Activated CD8-positive, alpha-beta memory T cell treated with anti-CD3 and anti-CD28 coated beads for 24 hours (primary cell): ENCODE measurements around the gene CD99.

Experiments
- DNase-seq: peaks from one replicate; pipeline ENCODE4 v3.0.0-alpha.2; 2020

CD99 gene

DNA sequence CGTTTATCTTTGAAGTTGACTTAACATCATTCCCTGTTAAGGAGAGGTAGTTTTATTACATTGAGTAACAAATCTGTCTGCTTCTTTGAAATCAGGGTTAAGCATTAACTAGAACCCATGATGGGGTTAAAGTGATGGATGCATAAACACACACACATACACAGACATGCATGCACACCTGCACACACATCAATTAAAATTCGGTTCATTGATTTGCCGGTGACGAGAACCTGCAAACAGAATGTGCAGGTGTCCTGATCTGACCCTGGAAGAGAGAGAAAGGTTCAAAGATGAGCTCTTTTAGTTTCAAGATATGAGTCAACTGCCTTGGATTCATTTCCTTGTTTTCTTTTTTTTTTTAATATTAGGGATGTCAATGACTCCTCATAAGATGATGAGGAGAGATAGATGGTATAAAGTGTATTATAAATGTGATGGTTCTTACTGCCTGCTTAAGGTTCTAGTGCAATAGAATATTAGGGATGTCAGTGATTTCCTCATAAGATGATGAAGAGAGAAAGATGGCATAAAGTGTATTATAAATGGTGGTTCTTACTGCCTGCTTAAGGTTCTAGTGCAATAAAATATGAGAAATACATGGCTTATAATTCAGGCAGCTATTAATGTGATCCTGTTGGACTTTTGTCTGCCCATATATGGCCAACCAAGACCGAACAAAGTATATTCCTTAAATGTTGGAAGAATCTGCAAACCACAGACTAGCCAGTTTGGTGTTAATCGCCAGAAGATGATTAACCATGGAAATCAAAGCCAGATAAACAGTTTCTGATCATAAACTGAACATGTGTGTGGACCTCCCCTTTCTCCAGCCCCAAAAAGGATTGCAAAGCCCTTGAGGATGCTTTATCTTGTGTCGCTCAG lies 14.1 kb upstream of the CD99 start:
- no peak for DNase-seq

DNA sequence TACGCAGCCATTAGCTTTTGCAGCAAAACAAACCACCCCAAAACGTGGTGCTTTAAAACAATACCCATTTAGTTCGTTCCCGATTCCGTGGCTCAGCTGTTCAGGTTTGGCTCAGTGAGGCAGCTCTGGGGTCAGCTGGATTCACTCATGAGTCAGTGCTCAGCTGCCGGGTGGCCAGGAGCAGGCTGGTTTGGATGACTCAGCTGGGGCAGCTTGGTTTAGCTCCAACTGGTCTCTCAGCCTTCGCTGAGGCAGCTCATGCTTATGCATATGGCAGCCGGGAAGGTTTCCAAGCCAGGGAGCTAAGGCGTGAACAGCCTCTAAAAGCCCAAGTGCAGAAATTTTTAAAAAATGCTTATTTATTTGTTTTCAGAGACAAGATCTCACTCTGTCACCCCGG lies 13.3 kb upstream of the CD99 start:
- DNase-seq, result no peak

DNA sequence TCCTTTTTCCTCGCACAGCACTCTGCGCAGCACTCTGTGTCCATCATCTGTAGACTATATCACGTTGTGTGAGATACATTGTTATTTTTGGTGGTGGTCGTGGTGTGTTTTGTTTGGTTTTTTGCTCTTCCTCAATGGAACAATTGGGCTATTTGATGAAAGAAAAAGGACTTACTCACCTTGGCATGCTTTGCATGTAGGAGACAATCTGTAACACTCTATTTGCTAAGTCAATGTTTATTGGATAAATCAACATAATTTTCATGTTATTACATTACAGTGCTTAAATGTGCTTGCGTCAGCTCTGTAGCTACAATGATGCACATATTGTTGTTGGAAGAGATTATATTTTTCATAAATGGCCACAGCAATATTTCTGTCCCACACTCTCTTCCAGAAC lies 12.5 kb upstream of the CD99 start:
- no peak for DNase-seq

DNA sequence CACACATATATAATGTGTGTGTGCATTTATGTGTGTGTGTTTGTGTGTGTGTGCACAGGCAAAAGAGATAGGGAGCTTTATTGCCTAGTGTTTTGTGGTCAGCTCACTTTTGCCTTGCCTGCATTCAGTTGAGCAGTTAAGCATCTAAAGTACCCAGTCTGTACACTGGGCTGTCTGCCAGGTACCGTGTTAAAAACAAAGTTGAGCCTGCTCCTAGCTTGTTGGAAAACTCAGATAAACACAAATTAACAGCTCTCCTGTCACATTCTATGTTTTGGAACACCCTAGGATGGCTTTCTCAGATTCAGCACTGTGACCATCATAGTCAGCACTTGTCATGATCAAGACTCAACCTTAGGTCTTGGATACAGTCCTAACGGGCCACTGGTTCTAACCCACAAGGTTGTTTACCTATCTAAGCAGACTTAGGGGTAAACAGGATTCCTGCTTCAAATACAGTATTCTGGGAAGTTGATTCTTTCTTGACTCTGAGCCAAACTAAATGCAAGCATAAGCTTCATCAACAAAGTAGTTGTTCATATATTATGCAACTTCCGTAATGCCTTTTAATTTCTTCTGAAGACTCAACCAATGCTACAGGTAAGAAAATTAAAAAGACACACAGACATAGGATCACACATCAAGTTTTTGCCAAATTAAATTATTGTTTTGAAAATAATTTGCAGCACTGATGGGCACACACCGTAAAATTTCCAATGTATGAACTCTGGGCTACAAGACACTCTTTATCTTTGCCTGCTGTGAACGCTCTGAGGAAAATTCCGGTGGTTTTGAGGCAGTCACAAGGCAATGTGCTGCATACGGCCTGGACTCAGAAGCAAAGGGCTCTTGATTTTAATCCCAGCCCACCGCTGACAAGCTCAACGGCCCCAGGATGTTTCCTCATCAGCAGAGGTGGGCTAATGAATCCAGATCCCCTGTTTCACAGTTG lies 11.3 kb upstream of the CD99 start:
- no peak for DNase-seq

DNA sequence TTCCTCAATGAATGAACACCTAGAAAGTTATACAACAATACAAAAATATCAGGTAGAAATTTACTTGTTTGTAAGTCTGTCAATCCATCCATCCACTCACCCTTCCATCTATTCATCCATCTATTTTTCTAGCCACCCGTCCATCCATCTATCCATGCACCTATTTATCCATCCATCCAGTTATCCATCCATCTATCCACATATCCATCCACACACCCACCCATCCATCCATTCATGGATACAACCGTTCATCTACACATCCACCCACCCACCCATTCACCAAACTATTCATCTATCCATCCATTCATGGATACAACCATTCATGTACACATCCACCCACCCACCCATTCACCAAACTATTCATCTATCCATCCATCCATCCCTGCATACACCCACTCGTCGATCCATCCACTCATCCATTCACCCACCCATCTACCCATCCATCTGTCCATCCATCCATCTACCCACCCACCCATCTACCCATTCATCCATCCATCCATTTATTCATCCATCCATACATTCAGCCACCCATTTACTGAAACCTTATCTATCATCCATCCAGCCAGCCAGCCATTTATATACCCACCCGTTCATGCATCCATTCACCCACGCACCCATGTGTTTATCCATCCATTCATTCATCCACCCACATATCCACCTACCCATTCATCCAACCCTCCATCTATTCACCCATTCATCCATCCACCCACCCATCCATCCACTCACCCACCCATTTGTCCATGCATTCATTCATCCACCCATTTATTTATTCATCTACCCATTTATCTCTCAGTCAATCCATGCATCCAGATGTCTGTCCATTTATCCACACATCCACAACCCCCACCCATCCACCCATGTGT lies 10.4 kb upstream of the CD99 start:
- DNase-seq, result no peak

DNA sequence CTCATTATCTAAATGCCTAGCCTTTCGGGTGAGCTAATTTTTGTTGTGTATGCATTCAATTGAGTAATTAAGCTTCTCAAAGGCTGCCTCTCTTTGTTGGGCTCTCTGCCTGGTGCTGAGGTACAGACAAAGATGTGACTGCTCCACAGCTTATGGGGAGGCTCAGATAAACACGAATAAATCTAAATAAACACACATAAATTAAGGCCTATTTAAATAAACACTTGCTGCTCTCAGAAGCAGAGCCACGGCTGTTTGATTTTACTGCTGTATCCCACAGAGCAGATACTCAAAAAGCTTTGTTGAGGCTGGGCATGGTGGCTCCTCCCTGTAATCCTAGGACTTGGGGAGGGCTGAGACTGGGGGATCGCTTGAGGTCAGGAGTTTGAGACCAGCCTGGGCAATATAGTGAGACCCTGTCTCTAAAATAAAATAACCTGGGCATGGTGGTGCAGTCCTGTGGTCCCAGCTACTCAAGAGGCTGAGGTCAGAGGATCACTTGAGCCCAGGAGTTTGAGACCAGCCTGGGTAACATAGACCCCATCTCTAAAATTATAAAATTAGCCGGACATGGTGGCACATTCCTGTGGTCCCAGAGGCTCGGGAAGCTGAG lies 8.4 kb upstream of the CD99 start:
- no peak for DNase-seq

DNA sequence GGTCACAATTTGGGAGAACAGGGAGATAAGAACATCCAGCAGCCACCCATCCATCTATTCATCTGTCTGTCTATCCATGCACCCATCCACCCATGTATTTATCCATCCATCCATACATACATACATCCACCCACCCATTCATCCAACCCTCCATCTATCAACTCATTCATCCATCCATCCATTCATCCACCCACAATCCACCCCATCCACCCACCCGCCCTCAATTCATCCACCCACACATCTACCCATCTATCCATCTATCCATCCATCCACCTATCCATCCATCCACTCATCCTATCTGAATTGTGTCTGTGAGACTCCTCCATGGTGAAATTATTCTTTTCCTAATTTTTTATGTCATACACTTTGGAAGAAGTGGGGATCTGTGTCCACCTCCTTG lies 6.8 kb upstream of the CD99 start:
- no peak for DNase-seq

DNA sequence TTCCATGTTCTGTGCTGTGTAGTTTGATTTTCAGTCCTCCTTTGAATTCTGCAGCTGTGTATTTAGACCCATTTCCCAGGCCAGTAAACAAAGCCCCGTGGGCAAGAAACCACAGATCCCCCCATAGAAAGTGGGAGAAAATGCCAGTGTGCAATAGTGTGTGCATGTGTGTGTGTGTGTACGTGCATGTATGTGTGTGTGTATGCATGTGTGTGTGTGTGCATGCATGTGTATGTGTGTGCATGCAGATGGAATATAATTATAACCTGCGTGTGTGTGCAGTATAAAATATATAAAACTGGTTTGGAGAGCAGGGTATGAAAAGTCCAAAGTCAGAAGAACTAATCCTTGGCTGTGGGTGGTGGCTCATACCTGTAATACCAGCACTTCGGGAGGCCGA lies 5.2 kb upstream of the CD99 start:
- DNase-seq, result no peak

DNA sequence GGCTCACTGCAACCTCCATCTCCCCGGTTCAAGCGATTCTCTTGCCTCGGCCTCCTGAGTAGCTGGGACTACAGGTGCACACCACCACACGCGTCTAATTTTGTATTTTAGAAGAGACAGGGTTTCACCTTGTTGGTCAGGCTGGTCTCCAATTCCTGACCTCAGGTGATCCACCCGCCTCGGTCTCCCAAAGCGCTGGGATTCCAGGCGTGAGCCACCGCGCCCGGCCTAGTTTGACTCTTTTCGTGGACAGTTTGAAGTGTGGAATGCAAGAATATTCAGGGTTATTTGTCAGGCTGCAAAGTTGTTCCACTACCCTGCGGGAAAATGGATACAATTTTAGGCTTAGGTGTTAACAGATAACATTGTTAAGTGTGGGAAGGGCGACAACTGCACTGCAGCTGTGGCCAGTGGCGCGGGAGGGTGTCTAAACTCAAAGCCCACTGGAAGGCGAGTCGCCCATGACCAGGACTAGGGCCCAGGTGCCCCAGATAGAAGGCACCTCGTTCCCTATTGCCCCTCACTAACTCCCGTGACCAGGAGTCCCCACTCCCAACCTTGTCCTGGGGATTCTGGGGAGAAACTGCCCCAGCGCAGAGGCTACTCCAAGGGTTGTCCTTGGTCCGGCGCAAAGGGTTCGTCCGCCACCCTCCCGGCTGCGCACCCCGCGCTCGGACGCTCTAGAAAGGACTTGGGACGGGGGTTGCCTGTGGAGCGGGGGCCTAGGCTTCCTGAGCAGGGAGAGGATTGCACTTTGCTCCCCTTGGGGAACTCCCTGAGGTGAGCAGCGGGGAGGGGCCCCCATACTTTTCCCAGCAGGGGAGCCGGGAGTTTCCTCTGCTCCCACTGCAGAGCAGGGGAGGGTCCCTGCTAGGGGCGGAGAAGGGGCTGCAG lies 1.1 kb upstream of the CD99 start:
- DNase-seq, result no peak

DNA sequence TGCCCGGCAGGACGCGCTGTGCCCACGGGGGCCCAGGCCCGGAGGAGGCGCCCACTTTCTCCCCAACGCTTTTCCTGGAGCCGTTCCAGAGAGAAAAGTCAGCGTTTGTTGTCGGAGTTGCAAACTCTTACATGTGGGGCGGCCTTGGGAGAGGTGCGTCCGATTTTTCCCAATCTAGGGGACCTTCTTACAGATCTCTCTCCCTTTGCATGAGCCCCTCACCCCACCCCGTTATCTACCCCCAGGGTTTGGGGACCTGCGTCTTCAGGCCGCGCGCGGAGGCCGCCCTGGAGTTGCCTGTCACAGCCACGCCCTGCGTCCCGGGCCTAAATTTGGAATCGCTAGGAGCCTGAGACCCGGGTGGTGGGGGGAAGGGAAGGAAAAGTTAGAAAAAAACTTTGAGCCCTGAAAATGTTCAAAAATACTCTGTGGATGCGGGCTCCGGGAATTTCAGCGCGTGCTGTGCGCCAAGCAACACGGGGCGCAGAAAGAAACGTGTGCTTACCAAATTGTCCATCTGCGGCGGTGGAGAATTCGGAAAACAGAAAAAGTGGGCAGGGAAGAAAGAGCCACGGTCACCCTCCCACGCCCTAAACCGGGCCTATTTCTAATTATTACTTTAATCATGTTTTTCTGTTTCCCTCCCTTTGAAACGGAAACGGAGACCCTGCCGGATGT lies 587 bp downstream of the CD99 start:
- DNase-seq, result no peak

DNA sequence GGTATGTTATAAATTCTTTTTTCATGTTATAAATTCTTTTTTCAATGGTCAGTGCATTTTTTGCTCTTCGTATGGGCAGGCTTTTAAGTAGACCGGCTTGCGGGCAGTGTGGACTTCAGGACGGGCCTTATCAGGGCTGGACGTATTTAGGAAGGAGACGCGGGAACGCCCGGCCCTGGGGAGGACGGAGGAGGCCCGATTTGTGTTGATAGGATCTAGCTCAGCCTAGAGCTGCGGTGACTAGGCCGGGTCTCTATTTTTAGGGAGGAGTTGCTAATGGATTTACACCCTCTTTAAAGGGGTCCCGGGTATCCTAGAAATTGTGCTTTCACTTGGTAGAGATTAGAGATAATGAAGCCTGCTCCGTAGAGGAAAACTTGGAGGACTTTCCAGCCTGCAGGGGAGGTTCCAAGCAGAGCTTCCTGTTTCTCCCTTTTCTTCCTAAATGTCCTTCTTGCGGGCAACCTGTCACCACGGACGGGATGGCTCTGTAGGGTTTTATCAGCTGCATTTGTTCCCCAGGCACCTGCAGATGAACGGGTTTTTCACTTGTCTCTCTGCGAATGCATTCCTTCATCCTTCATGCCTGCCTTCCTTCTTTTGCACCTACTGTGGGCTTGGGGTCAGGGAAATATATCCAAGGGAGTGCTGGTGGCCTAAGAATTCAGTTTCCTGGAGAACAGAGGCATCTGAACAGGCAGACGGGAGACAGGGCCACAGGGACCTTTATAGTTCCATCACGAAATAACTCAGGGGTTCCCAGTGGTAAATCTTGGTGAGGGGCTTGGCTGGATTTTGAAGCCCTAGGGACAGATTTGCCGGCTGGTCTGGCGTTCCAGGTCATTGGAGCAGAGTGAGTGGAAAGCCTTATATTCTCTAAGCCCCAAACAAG lies 1.4 kb downstream of the CD99 start:
- no peak for DNase-seq

DNA sequence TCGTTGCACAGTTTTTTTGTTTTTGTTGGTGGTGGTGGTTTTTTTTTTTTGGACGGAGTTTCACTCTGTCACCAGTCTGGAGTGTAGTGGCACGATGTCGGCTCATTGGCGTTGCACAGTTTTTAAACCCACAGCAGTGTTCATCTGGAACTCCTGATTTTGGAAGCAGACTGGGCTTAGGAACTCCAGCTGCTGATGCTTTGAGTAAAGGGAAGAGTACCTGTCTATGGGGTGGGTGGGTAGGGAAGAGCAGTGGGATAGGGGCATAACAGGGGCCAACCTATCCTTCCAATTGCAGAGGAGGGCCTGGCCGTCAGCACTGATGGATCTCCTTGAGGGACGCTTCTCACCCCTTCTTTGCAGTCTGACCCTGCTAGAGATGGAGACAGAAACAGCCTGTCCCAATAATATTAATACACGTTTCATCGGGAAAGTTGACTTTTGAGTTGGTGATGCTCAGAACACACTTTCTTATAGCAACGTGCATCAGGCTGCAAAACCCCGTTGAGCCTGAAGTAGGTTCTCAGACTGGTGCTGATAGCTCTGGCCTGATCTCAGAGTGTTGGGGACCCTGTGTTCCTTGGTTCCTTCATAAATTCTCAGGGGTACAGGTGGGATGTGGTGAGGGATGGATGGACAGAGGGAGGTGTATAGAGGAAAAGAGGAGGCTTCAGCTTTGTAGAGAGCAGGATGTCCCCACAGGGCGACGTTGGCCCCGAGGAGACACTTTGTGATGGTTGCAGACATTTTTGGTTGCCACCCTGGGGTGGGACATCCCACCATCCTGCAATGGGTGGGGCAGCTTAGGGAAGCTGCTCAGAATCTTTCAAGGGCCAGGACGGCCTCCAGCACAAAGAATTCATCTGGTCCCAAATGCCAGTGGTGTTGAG lies 2.3 kb downstream of the CD99 start:
- no peak for DNase-seq

DNA sequence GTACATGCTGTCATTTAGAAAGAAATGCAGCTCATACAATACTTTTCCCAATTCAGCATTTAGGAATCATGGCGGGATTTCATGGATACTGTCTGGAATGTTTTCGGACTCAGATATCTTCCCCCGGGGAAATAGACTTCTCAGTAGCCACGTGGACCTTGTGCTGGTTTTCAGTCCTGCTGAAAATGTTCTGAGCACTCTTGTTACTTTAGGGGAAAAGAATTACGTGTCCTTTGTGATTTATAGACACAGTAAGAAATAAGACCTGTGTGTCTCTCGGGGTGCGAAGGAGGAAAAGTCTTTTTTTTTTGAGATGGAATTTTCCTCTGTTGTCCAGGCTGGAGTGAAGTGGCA lies 3.8 kb downstream of the CD99 start:
- DNase-seq, result no peak

DNA sequence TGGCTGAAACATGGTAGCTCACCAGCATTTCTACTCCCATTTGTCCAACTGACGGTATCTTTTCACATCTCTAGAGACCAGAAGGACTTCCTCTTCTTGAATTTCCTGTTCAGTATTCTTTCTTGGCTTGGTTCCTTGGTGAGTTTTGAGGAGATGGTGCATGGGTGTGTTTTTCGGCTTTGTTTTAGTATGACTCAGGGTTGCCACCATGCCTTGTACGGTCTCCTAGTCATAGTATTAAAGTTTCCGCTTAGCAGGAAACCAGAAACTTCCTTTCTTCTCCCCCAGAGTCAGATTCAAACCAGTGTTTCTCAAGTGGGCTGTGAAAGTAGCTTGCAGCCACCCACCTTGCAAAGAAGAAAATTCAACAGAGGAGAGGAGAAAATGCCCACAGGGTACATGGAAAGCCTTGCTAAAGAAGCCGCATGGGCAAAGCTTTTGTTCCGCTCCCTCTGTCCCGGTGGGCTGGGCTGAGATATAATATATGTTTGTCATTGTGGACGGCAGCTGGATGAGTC lies 5.7 kb downstream of the CD99 start:
- peak; percentile 81 for DNase-seq

DNA sequence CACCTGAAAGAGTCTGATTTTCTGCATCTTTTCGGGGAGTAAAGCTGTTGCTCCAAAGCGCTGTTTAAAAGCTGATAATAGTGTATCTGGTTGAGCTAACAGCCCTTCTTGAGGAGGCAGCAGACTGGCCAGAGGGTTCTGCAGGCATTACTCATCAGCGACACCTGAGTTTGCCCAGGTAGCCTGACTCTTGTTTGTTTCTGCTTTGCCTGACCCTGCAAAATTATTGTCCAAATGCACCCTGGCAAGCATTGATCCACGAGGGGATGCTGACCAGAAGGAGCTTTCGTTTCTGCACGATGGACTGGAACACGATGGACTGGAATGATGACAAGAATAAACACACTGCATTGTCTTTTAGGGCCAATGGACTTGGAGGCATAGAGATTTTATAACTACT lies 6.2 kb downstream of the CD99 start:
- DNase-seq, result no peak

DNA sequence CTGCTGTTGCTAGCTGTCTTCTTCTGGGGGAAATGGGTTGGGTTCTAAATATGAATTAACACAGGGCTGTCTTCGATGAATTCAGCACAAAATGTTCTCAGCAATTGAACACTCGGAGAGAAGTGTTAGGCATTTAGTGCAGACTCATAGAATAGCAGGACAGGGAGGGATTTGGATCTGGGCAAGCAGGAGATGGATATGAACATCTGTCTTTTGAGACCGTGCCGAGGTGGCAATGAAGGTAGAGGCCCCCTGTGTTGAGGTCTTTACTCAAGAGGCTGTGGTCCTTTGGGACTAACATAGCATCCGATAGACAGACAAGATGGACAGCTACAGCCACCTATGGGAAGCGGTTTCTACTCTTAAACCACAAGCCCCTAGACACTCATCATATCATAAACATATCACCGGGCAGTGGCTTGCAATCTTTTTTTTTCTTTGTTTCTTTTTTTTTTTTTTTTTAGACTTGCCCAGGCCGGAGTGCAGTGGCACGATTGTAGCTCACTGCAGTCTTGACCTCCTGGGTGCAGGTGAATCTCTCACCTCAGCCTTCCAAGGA lies 6.7 kb downstream of the CD99 start:
- DNase-seq, result no peak

DNA sequence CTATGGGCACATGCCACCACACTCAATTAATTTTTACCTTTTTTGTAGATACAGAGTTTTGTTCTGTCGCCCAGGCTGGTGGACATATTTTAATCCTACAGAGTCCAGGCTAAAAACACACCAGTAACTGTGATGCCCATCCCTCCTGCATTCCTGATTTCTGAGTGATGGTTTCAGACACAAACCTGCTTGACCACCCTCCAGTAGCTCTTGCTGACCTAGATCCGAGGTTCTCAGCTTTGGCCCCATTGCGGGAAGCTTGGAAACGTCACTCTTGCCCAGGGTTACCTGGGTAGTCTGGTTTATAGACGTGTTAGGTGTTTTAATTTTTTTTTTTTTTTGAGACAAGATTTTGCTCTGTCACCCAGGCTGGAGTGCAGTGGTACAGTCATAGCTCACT lies 7.5 kb downstream of the CD99 start:
- no peak for DNase-seq

DNA sequence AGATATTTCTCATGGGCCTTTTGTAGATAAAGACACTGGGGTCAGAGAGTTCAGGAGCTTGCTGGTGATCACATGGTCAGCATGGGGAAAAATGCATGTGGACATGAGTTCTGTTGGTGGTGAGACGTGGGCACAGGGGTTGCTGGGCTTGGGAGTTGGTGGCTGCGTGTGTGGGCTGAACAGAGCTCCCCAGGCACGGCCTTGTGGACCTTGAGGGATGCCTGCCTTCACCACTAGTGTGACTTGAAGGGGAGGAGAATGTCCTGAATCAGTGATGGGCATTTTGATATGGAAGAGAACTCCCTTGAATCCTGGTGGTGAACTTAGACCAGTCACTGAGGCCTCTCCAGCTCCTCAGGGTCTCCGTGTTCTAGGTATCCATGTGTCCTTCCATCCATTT lies 8.9 kb downstream of the CD99 start:
- DNase-seq, result no peak
